ENCODE data around the gene HAS3. TPM values are rescaled to one million over a fixed set of nuclear protein-coding genes. Genes with fewer than 3 reads are reported as not detected.
"Not testable (repeated sequence)": the region's sequence is repeated elsewhere in the genome, so short reads cannot be mapped to it uniquely, and the experiment has no call there.

HAS3 gene
- total RNA-seq, 3 donors from 2014 or later: 4.6 to 19.4 (median 15.0) TPM

DNA sequence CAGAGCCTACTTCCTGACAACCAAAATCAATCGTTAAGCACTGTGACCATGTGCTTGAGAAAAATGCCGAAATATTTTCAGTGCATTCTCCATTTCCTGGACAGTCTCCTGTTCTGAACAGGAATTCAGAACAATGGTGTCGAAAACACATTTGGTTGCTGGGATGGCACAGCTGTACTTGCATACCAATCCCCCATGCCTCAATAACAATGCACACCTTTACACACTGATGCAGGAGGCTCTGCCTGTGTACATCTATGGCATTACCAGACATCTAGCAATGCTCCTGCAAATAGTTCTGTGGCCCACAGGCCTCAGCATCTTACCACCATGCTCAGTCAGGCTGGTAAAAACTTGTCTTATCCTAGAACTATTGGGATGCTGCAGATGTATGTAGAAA, 20.8 kb downstream of the HAS3 start:
- intact Hi-C loops (cut with DNase I, micrococcal nuclease): loop anchor here in 1 of 2 donors (10.0 kb wide), 1 partner anchor 601 kb away; no protein-coding TSS in a partner anchor
- DNase-seq: no peak
- no peaks in the 10 kb centered on the region for H3K36me3 ChIP-seq (ENCODE audit: low read depth)
- no peaks in the 10 kb centered on the region for H3K9me3 ChIP-seq
- no peak overlapping the region for H3K4me3 ChIP-seq
- H3K4me1 ChIP-seq (ENCODE audit: low read depth): no peaks in the 10 kb centered on the region
- TF ChIP-seq, protein P1, sequence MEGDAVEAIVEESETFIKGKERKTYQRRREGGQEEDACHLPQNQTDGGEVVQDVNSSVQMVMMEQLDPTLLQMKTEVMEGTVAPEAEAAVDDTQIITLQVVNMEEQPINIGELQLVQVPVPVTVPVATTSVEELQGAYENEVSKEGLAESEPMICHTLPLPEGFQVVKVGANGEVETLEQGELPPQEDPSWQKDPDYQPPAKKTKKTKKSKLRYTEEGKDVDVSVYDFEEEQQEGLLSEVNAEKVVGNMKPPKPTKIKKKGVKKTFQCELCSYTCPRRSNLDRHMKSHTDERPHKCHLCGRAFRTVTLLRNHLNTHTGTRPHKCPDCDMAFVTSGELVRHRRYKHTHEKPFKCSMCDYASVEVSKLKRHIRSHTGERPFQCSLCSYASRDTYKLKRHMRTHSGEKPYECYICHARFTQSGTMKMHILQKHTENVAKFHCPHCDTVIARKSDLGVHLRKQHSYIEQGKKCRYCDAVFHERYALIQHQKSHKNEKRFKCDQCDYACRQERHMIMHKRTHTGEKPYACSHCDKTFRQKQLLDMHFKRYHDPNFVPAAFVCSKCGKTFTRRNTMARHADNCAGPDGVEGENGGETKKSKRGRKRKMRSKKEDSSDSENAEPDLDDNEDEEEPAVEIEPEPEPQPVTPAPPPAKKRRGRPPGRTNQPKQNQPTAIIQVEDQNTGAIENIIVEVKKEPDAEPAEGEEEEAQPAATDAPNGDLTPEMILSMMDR (IDR thresholded peaks at IDR 0.05): no peak
- ATAC-seq: no peak

DNA sequence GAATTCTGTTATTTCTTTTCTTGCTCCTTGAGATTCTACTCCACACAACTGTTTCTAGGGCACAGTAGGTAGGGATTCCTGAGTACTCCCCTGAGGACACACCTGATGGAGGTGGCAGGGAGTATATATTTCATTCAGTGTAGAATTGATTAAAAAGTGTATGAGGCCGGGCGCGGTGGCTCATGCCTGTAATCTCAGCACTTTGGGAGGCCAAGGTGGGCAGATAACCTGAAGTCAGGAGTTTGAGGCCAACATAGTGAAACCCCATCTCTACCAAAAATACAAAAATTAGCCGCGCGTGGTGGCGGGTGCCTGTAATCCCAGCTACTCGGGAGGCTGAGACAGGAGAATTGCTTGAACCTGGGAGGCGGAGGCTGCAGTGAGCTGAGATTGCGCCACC, 21.3 kb downstream of the HAS3 start:
- not testable (repeated sequence) for H3K9me3 ChIP-seq; DNase-seq; H3K36me3 ChIP-seq (ENCODE audit: low read depth); ATAC-seq; H3K4me1 ChIP-seq (ENCODE audit: low read depth); H3K4me3 ChIP-seq
- intact Hi-C loops (cut with DNase I, micrococcal nuclease): loop anchor here in 1 of 2 donors (10.0 kb wide), 1 partner anchor 602 kb away; no protein-coding TSS in a partner anchor

DNA sequence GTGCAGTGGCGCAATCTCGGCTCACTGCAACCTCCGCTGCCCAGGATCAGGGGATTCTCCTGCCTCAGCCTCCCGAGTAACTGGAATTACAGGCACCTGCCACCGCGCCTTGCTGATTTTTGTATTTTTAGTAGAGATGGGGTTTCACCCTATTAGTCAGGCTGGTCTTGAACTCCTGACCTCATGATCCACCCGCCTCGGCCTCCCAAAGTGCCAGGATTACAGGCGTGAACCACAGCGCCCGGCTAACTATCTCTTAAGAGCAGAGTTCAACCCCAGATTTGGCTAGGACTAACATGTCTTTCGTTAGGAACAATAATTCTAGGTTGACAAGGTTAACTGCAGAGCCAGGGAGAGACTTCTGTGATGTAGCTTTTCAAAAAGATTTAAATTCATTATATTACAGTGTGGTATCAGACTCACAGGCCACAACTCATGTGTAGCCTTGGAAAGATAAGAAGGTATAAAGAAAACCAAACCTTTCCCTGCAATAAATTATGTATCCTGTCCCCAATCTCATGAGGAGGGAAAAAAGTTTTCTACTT, 22.6 kb downstream of the HAS3 start:
- Histone ChIP-seq H3K4me1 (ENCODE audit: low read depth) (peaks cover under 1% of the 10 kb centered on the region), H3K4me3 (no peak overlapping the region), H3K36me3 (ENCODE audit: low read depth) (no peaks in the 10 kb centered on the region), H3K9me3 (no peaks in the 10 kb centered on the region)
- intact Hi-C loops (cut with DNase I, micrococcal nuclease): loop anchor here in 1 of 2 donors (10.0 kb wide), 1 partner anchor 603 kb away; no protein-coding TSS in a partner anchor
- DNase-seq (peak in 1 of 3 donors; percentile 13), ATAC-seq (no peak)
- TF ChIP-seq, protein P1 (IDR thresholded peaks at IDR 0.05): no peak

DNA sequence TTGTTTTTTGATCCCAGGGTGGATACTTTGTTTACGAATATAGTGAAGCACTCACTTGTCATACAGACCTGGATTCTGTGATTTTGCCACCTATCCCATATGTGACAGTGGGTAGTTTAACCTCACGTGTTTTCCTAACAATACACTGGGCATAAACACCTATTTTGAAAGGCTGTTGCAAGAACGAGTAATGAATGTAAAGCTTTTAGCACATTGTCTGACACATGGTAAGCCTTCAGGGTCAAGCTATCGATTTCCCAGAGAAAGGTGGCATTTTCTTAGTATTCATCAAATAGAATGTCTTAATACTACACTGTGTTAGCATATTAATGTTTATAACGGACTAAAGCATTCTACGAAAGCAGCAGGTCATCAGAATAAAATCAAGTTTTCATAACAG, 25.0 kb downstream of the HAS3 start:
- no peaks in the 10 kb centered on the region for H3K36me3 ChIP-seq (ENCODE audit: low read depth)
- peaks cover 15% of the 10 kb centered on the region for H3K4me1 ChIP-seq (ENCODE audit: low read depth)
- DNase-seq: no peak
- no peaks in the 10 kb centered on the region for H3K9me3 ChIP-seq
- no peak for ATAC-seq
- no peak overlapping the region for H3K4me3 ChIP-seq
- intact Hi-C loops (cut with DNase I, micrococcal nuclease): no loop called here
- TF ChIP-seq, protein P1 (IDR thresholded peaks at IDR 0.05): no peak

DNA sequence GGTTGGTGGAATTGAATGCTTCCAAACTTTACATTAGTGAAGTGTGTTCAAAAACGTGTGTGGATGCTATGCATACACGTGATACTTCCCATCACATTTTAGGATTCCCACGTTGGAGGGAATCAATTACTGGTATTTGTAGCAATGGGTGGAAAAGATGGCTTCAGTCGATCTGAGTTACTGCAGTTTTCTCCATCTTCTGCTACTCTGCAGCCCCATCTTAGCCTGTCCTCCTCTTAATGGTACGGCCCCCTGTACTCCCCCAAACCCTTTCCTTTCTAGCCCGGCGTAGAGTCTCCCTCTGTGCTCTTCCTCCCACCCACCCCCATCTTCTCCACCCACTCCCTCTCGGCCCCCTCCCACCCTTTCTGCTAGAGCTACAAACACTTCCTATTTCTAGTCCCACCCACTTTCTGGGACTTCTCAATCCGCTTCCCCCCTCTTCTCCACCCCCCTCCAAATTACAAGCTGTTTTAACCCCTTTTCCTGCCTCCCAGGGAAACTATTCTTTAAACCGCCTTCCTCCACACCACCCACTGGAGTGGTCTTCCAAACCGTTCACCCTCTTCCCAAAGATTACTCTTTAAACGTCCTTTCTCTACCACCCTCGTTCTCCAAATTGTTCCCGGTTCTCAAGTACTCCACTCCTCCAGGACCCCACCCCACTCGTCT, 25.9 kb downstream of the HAS3 start:
- TF ChIP-seq, protein P1 (IDR thresholded peaks at IDR 0.05): no peak
- Histone ChIP-seq H3K4me1 (ENCODE audit: low read depth) (peaks cover 15% of the 10 kb centered on the region), H3K36me3 (ENCODE audit: low read depth) (no peaks in the 10 kb centered on the region), H3K4me3 (peak overlapping the region; percentile 72), H3K9me3 (no peaks in the 10 kb centered on the region)
- ATAC-seq (peak; percentile 1), DNase-seq (peak in 1 of 3 donors; percentile 15)
- intact Hi-C loops (cut with DNase I, micrococcal nuclease): no loop called here

DNA sequence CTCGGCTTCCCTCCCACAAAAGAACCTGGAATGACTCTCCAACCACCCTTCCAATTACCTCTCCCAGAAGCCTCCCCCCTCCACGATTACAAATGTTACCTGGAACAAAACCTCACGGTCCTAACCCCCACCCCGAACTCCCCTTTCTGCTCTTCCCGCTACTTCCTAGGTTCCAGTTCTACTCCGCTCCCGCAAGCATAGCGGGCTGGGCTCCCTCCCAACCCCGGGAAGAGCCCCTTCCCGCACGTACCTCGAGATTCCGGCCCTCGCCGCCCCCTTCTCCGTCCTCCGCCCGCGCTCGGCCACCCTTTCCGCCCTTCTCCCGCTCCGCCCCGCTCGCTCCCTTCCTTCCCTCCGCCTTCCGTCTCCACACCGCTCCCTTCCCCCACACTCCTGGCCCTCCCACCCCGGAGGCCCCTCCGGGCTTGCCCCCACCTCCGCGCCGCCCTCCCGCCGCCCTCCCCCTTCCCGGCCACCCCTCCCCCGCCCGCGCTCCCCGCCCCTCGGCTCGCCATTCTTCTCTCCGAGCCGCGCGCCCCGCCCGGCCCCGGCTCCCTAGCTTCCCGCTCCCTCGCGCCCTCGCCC, 26.5 kb downstream of the HAS3 start:
- H3K4me3 ChIP-seq: peak overlapping the region; percentile 72
- no peaks in the 10 kb centered on the region for H3K9me3 ChIP-seq
- DNase-seq (peak; percentile 75 to 87 (median 86)), ATAC-seq (peak; percentile 81)
- TF ChIP-seq, protein P1 (IDR thresholded peaks at IDR 0.05): no peak
- intact Hi-C loops (cut with DNase I, micrococcal nuclease): no loop called here
- H3K4me1 ChIP-seq (ENCODE audit: low read depth): peaks cover 15% of the 10 kb centered on the region
- H3K36me3 ChIP-seq (ENCODE audit: low read depth): no peaks in the 10 kb centered on the region
